Measurements from ENCODE around the gene UBE2J2.

GRCh38 chr1:1308756-1309250 is 35.1 kb upstream of the UBE2J2 start:
- TF ChIP-seq POU6F1 (CRISPR knock-in tag; IDR thresholded peaks at IDR 0.05; ENCODE audit: borderline replicate concordance, low read depth) (no peak), PATZ1 (CRISPR knock-in tag; IDR thresholded peaks at IDR 0.05; ENCODE audit: borderline replicate concordance) (no peak), PPARA (CRISPR knock-in tag; IDR thresholded peaks at IDR 0.05; ENCODE audit: borderline replicate concordance) (no peak), ZNF70 (CRISPR knock-in tag; IDR thresholded peaks at IDR 0.05) (no peak), CREB5 (CRISPR knock-in tag; IDR thresholded peaks at IDR 0.05; ENCODE audit: low read depth) (no peak), CSRNP3 (CRISPR knock-in tag; IDR thresholded peaks at IDR 0.05) (no peak), RARB (CRISPR knock-in tag; IDR thresholded peaks at IDR 0.05) (no peak), ARNTL (CRISPR knock-in tag; IDR thresholded peaks at IDR 0.05; ENCODE audit: borderline replicate concordance, low read depth) (no peak), ZFP30 (CRISPR knock-in tag; IDR thresholded peaks at IDR 0.05) (no peak), TCF4 (CRISPR knock-in tag; IDR thresholded peaks at IDR 0.05; ENCODE audit: borderline replicate concordance) (no peak), TOX (CRISPR knock-in tag; IDR thresholded peaks at IDR 0.05; ENCODE audit: borderline replicate concordance) (no peak)

All from SK-N-SH treated with all-trans-retinoic acid at 6 μM for 48 hours (cell line).